T-helper 2 cell treated with Interferon-gamma antibody and Interleukin-4, amounts not matched to agents 5 μg/mL and 100 μg/mL, for 36 hours (primary cell): ENCODE measurements around the gene THBS2.
"Not testable (repeated sequence)": the region's sequence is repeated elsewhere in the genome, so short reads cannot be mapped to it uniquely, and the experiment has no call there.

Experiments
- DNase-seq: peaks from one replicate; pipeline ENCODE4 v3.0.0; 2021; ENCODE audit warnings: low spot score
- H3K27ac Mint-ChIP-seq: one replicate; pipeline ENCODE4 v1.8.0; 2021; ENCODE audit warnings: mild to moderate bottlenecking, mixed read lengths
- H3K27me3 Mint-ChIP-seq: one replicate; pipeline ENCODE4 v1.8.0; 2021; ENCODE audit warnings: low read depth, mixed read lengths
- H3K36me3 Mint-ChIP-seq: one replicate; pipeline ENCODE4 v1.8.0; 2021; ENCODE audit warnings: low read depth, mixed read lengths
- H3K4me1 Mint-ChIP-seq: one replicate; pipeline ENCODE4 v1.8.0; 2021; ENCODE audit warnings: low read depth, mixed read lengths
- H3K4me3 Mint-ChIP-seq: one replicate; pipeline ENCODE4 v1.8.0; 2022; ENCODE audit warnings: mild to moderate bottlenecking, moderate library complexity, mixed read lengths
- H3K9me3 Mint-ChIP-seq: one replicate; pipeline ENCODE4 v1.8.0; 2021; ENCODE audit warnings: mixed read lengths

The THBS2 gene

GRCh38 chr6:169288591-169288990 lies 34.9 kb upstream of the THBS2 start:
- H3K27me3 Mint-ChIP-seq = no peaks in the 10 kb centered on the region
- H3K4me3 Mint-ChIP-seq = no peak overlapping the region
- H3K4me1 Mint-ChIP-seq = no peaks in the 10 kb centered on the region
- H3K27ac Mint-ChIP-seq = no peak overlapping the region
- no peak for DNase-seq
- H3K9me3 Mint-ChIP-seq = no peaks in the 10 kb centered on the region
- no peaks in the 10 kb centered on the region for H3K36me3 Mint-ChIP-seq

- no peak overlapping the region for H3K4me3 Mint-ChIP-seq
- H3K4me1 Mint-ChIP-seq = no peaks in the 10 kb centered on the region
Observed at GRCh38 chr6:169287675-169288074, 34.0 kb upstream of the THBS2 start.

GRCh38 chr6:169286961-169287360 lies 33.3 kb upstream of the THBS2 start:
- DNase-seq = no peak
- no peak overlapping the region for H3K4me3 Mint-ChIP-seq
- H3K9me3 Mint-ChIP-seq = no peaks in the 10 kb centered on the region
- no peaks in the 10 kb centered on the region for H3K36me3 Mint-ChIP-seq
- H3K27ac Mint-ChIP-seq = no peak overlapping the region
- no peaks in the 10 kb centered on the region for H3K4me1 Mint-ChIP-seq
- no peaks in the 10 kb centered on the region for H3K27me3 Mint-ChIP-seq

More at GRCh38 chr6:169287675-169288074, 34.0 kb upstream of the THBS2 start:
- no peak overlapping the region for H3K27ac Mint-ChIP-seq
- no peaks in the 10 kb centered on the region for H3K27me3 Mint-ChIP-seq
- no peak for DNase-seq
- no peaks in the 10 kb centered on the region for H3K36me3 Mint-ChIP-seq
- H3K9me3 Mint-ChIP-seq = no peaks in the 10 kb centered on the region

GRCh38 chr6:169285165-169285564 lies 31.5 kb upstream of the THBS2 start:
- Mint-ChIP-seq H3K9me3 (no peaks in the 10 kb centered on the region), H3K4me3 (no peak overlapping the region), H3K27me3 (no peaks in the 10 kb centered on the region), H3K4me1 (no peaks in the 10 kb centered on the region), H3K27ac (no peak overlapping the region), H3K36me3 (no peaks in the 10 kb centered on the region)
- no peak for DNase-seq

- no peaks in the 10 kb centered on the region for H3K9me3 Mint-ChIP-seq
- no peaks in the 10 kb centered on the region for H3K36me3 Mint-ChIP-seq
- no peak for DNase-seq
- H3K4me3 Mint-ChIP-seq = no peak overlapping the region
- H3K27me3 Mint-ChIP-seq = no peaks in the 10 kb centered on the region
- no peaks in the 10 kb centered on the region for H3K4me1 Mint-ChIP-seq
- H3K27ac Mint-ChIP-seq = no peak overlapping the region
Observed at GRCh38 chr6:169283924-169284323, 30.3 kb upstream of the THBS2 start.

- no peaks in the 10 kb centered on the region for H3K36me3 Mint-ChIP-seq
- no peak for DNase-seq
- no peaks in the 10 kb centered on the region for H3K9me3 Mint-ChIP-seq
- H3K27ac Mint-ChIP-seq = no peak overlapping the region
- H3K27me3 Mint-ChIP-seq = no peaks in the 10 kb centered on the region
- no peak overlapping the region for H3K4me3 Mint-ChIP-seq
- H3K4me1 Mint-ChIP-seq = no peaks in the 10 kb centered on the region
Observed at GRCh38 chr6:169282043-169282442, 28.4 kb upstream of the THBS2 start.

GRCh38 chr6:169277619-169278018 lies 24.0 kb upstream of the THBS2 start:
- no peaks in the 10 kb centered on the region for H3K36me3 Mint-ChIP-seq
- DNase-seq = no peak
- H3K27ac Mint-ChIP-seq = no peak overlapping the region
- no peak overlapping the region for H3K4me3 Mint-ChIP-seq
- H3K9me3 Mint-ChIP-seq = no peaks in the 10 kb centered on the region
- H3K27me3 Mint-ChIP-seq = no peaks in the 10 kb centered on the region
- no peaks in the 10 kb centered on the region for H3K4me1 Mint-ChIP-seq

GRCh38 chr6:169274781-169275180 lies 21.1 kb upstream of the THBS2 start:
- Mint-ChIP-seq H3K27me3 (peaks cover 8% of the 10 kb centered on the region), H3K27ac (no peak overlapping the region), H3K36me3 (no peaks in the 10 kb centered on the region), H3K4me3 (no peak overlapping the region), H3K9me3 (no peaks in the 10 kb centered on the region), H3K4me1 (no peaks in the 10 kb centered on the region)
- DNase-seq = no peak

- Mint-ChIP-seq H3K9me3 (no peaks in the 10 kb centered on the region), H3K4me3 (no peak overlapping the region), H3K36me3 (no peaks in the 10 kb centered on the region), H3K4me1 (no peaks in the 10 kb centered on the region), H3K27ac (no peak overlapping the region), H3K27me3 (peaks cover 8% of the 10 kb centered on the region)
- DNase-seq = no peak
Observed at GRCh38 chr6:169273511-169273910, 19.9 kb upstream of the THBS2 start.

- Mint-ChIP-seq H3K27ac (no peak overlapping the region), H3K4me3 (no peak overlapping the region), H3K36me3 (no peaks in the 10 kb centered on the region), H3K27me3 (peaks cover 8% of the 10 kb centered on the region), H3K9me3 (no peaks in the 10 kb centered on the region), H3K4me1 (no peaks in the 10 kb centered on the region)
- no peak for DNase-seq
Observed at GRCh38 chr6:169271877-169272216, 18.2 kb upstream of the THBS2 start.

GRCh38 chr6:169271158-169271876 lies 17.7 kb upstream of the THBS2 start:
- Mint-ChIP-seq H3K36me3 (no peaks in the 10 kb centered on the region), H3K27ac (no peak overlapping the region), H3K27me3 (peaks cover 8% of the 10 kb centered on the region), H3K4me1 (no peaks in the 10 kb centered on the region), H3K4me3 (no peak overlapping the region), H3K9me3 (no peaks in the 10 kb centered on the region)
- no peak for DNase-seq

- not testable (repeated sequence) for H3K27ac Mint-ChIP-seq, H3K27me3 Mint-ChIP-seq, H3K36me3 Mint-ChIP-seq, H3K4me1 Mint-ChIP-seq, DNase-seq, H3K9me3 Mint-ChIP-seq, H3K4me3 Mint-ChIP-seq
Observed at GRCh38 chr6:169270077-169270380, 16.4 kb upstream of the THBS2 start.

- Mint-ChIP-seq H3K4me3 (no peak overlapping the region), H3K9me3 (no peaks in the 10 kb centered on the region), H3K36me3 (no peaks in the 10 kb centered on the region), H3K4me1 (no peaks in the 10 kb centered on the region), H3K27ac (no peak overlapping the region), H3K27me3 (peaks cover 8% of the 10 kb centered on the region)
- DNase-seq = no peak
Observed at GRCh38 chr6:169269180-169270076, 15.8 kb upstream of the THBS2 start.

GRCh38 chr6:169268276-169268675 lies 14.6 kb upstream of the THBS2 start:
- no peak for DNase-seq
- Mint-ChIP-seq H3K4me1 (no peaks in the 10 kb centered on the region), H3K36me3 (no peaks in the 10 kb centered on the region), H3K27me3 (peaks cover 8% of the 10 kb centered on the region), H3K27ac (no peak overlapping the region), H3K9me3 (no peaks in the 10 kb centered on the region), H3K4me3 (no peak overlapping the region)
